IgD-negative memory B cell (primary cell): ENCODE data around the gene NUP153. TPM values are rescaled to one million over a fixed set of nuclear protein-coding genes. Genes with fewer than 3 reads are reported as not detected.
A peak's percentile ranks its signal among the peaks of the same experiment; 100 is the strongest.
"Not testable (repeated sequence)": the region's sequence is repeated elsewhere in the genome, so short reads cannot be mapped to it uniquely, and the experiment has no call there.

Experiments
- H3K27ac Mint-ChIP-seq, 3 donors: one replicate each; pipeline ENCODE4 v1.8.0; 2020 to 2022; ENCODE audit warnings: mild to moderate bottlenecking in 3 of 3, mixed read lengths in 3 of 3, moderate library complexity in 1 of 3
- H3K27me3 Mint-ChIP-seq: one replicate; pipeline ENCODE4 v1.8.0; 2021; ENCODE audit warnings: mixed read lengths
- H3K36me3 Mint-ChIP-seq: one replicate; pipeline ENCODE4 v1.8.0; 2020; ENCODE audit warnings: mild to moderate bottlenecking, mixed read lengths
- H3K4me1 Mint-ChIP-seq, 3 donors: one replicate each; pipeline ENCODE4 v1.8.0; 2020 to 2022; ENCODE audit warnings: mixed read lengths in 3 of 3, mild to moderate bottlenecking in 1 of 3
- H3K4me3 Mint-ChIP-seq, 4 donors: one replicate each; pipeline ENCODE4 v1.8.0; 2020 to 2022; ENCODE audit warnings: mild to moderate bottlenecking in 4 of 4, mixed read lengths in 4 of 4, moderate library complexity in 3 of 4
- H3K9me3 Mint-ChIP-seq, 3 donors: one replicate each; pipeline ENCODE4 v1.8.0; 2020 to 2021; ENCODE audit warnings: mixed read lengths in 3 of 3, mild to moderate bottlenecking in 1 of 3
- polyA plus RNA-seq: library from polyadenylated mRNA; unstranded; fragments of 300-500 nt; fragmentation: Illumina TruSeq; gene quantifications from one replicate; pipeline ENCODE4 v1.2.3, GENCODE V29; 2021

The NUP153 gene
- polyA plus RNA-seq, result 6.8 TPM

DNA sequence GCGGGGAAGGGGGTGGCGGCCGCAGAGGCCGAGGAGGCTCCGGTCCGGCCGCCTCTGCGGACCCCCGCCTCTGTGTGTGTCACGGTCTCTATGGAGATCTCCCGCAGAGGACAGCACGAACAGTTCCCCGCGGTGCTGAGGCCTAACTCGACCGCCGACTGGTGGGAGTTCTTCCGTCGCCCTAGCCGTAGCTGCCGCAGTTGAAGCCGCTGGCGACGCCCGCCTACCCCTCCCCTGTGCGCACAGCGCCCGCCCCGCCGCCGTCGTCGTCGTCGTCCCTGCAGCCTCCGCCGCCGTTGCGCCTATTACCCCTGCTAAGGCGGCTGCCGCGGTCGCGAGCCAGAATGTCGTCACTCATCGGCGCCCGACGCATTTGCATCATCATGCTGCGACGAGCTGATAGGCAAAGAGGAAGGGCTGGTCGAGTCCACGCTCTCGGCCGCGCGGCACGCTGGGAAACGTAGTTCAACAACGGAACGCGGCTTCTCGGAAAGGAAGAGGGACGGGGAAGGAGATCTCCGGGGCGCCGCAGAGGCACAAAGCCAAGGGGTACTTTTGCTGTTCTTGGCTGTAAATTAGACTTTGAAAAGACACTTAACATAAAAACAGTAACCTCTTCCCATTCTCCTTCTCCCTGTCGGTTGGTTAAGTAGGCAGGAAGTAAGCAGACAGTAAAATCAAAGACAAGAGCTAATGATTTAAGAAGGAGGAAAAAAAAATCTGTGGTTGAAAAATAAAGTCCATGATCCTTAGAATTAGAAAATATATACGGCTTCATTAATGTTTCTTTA, at the start of gene NUP153:
Gene NUP153 (minus strand): TSS at position 346 of the 791 bp plus-strand sequence. CDS start 538 bp downstream, outside the sequence.
- H3K36me3 Mint-ChIP-seq, result peaks cover 2% of the 10 kb centered on the region
- peaks cover 2% of the 10 kb centered on the region for H3K27me3 Mint-ChIP-seq
- H3K4me1 Mint-ChIP-seq, result peaks cover 23 to 33% (median 25%) of the 10 kb centered on the region in 3 donors
- H3K4me3 Mint-ChIP-seq, result peak within 1 kb of the TSS; percentile 81 to 96 (median 92)
- H3K27ac Mint-ChIP-seq, result peak within 1 kb of the TSS; percentile 89 to 99 (median 90)
- no peaks in the 10 kb centered on the region for H3K9me3 Mint-ChIP-seq

DNA sequence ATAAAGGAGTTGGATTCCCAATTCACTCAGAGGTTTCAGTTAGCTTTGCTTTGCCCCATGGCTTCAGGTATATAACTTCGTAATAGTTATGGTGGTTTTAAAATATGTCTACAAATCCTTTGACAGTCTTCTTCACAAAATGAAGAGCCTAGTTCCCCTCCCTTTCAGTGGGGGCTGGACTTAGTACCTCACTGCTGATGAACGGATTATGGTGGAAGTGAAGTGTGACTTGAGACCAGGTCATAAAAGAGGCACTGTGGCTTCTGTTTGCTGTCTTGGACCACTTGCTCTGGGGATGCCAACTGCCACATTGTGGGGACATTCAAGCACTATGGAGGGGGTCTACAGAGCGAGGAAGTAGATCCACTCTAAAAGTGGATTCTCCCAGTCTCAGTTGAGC, 47.5 kb upstream of the NUP153 start:
- Mint-ChIP-seq H3K27ac (no peak overlapping the region), H3K27me3 (no peaks in the 10 kb centered on the region), H3K9me3 (peaks cover 0 to 2% (median 0%) of the 10 kb centered on the region in 3 donors), H3K4me3 (no peak overlapping the region), H3K4me1 (no peaks in the 10 kb centered on the region), H3K36me3 (peaks cover 2% of the 10 kb centered on the region)

DNA sequence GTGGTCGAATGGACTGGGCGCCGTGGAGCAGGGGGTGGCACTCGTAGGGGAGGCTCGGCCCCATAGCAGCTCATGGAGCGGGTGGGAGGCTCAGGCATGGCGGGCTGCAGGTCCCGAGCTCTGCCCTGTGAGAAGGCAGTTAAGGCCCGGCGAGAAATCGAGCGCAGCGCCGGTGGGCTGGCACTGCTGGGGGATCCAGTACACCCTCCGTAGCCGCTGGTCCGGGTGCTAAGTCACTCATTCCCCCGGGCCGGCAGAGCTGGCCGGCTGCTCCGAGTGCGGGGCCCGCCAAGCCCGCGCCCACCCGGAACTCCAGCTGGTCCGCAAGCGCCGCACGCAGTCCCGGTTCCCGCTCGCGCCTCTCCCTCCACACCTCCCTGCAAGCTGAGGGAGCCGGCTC, 38.6 kb upstream of the NUP153 start:
- not testable (repeated sequence) for H3K4me3 Mint-ChIP-seq, H3K4me1 Mint-ChIP-seq, H3K9me3 Mint-ChIP-seq, H3K27ac Mint-ChIP-seq, H3K27me3 Mint-ChIP-seq, H3K36me3 Mint-ChIP-seq

DNA sequence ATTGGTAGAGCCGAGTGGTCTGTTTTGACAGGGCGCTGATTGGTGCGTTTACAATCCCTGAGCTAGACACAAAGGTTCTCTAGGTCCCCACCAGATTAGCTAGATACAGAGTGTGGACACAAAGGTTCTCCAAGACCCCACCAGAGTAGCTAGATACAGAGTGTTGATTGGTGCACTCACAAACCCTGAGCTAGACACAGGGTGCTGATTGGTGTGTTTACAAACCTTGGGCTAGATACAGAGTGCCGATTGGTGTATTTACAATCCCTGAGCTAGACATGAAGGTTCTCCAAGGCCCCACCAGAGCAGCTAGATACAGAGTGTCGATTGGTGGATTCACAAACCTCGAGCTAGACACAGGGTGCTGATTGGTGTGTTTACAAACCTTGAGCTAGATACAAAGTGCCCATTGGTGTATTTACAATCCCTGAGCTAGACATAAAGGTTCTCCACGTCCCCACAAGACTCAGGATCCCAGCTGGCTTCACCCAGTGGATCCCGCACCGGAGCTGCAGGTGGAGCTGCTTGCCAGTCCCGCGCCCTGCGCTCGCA, 38.1 kb upstream of the NUP153 start:
- not testable (repeated sequence) for H3K4me1 Mint-ChIP-seq, H3K27ac Mint-ChIP-seq, H3K27me3 Mint-ChIP-seq, H3K36me3 Mint-ChIP-seq, H3K9me3 Mint-ChIP-seq, H3K4me3 Mint-ChIP-seq

DNA sequence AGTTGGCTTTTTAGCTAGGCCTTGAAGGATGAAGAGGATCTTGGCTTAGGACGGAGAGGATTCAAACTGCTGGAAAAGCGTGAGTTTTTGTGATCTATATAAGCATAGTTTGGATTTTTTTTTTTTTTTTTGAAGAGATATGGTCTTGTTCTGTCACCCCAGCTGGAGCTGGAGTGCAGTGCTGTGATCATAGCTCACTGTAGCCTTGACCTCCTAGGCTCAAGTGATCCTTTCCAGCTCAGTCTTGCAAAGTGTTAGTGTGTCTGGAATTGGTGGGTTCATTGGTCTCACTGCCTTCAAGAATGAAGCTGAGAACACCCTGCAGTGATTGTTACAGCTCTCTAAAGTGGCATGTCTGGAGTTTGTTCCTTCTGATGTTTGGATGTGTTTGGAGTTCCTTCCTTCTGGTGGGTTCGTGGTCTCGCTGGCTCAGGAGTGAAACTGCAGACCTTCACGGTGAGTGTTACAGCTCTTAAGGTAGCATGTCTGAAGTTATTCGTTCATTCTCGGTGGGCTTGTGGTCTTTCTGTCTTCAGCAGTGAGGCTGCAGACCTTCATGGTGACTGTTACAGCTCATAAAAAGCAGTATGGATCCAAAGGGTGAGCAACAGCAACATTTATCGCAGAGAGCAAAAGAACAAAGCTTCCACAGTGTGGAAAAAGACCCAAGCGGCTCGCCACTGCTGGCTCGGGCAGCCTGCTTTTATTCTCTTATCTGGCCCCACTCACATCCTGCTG, 37.5 kb upstream of the NUP153 start:
- H3K36me3 Mint-ChIP-seq, result no peaks in the 10 kb centered on the region
- H3K4me1 Mint-ChIP-seq, result peaks cover 4 to 7% (median 6%) of the 10 kb centered on the region in 3 donors
- H3K27ac Mint-ChIP-seq, result no peak overlapping the region
- peaks cover 2 to 3% (median 2%) of the 10 kb centered on the region in 3 donors for H3K9me3 Mint-ChIP-seq
- H3K27me3 Mint-ChIP-seq, result peaks cover 4% of the 10 kb centered on the region
- peak overlapping the region in 1 of 4 donors; percentile 4 for H3K4me3 Mint-ChIP-seq

DNA sequence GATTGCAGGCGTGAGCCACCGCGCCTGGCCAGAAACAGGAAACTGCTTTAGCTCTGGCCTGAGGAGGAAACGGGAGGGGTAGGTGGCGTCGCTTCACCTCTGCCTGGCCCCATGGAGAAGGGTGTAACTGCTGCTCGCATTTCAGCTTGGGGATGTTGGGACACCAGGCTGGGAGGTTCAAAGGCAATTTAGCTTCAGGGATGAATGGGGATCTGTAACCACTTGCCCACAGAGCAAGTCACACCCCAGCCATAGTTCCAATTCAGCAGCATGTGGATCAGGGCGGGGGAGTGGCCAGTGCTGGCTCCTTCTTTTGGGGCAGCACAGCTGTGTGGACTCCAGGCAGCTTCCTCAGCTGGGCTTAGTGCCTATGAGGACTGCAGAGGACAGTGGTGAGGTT, 34.8 kb upstream of the NUP153 start:
- Mint-ChIP-seq H3K36me3 (peaks cover 2% of the 10 kb centered on the region), H3K27ac (no peak overlapping the region), H3K4me3 (no peak overlapping the region), H3K9me3 (peaks cover 11 to 19% (median 14%) of the 10 kb centered on the region in 3 donors), H3K27me3 (peaks cover 4% of the 10 kb centered on the region), H3K4me1 (peaks cover 4 to 7% (median 6%) of the 10 kb centered on the region in 3 donors)

DNA sequence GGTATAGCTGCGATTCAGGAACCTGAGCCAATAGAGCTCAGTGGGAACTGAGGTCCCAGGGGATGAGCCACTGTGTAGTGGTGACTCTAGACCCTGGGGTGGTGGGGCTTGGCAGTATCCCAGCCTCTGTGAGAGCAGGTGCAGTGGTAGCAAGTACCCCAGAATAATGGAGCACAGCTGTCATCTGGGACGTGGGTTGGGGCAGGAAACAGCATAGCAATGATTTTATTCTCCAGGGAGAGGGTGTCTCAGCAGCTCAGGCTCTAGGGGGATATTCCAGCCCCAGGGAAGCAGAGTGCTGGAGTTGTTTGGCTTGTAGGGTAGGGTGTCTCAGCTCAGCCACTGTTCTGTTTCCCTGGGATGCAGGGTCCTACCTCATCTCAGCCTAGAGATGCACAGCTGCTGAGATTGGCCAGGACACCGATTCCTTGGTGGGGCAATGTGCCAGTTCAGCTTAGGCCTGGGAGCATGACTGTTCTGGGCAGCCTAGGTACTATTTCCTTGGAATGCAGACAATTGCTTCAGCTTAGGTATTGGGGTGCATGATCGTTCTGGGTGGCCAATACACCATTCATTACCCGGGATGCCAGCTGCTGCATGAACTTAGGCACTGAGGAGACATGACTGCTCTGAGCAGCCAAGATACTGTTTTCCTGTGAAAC, 34.0 kb upstream of the NUP153 start:
- no peak overlapping the region for H3K27ac Mint-ChIP-seq
- H3K4me3 Mint-ChIP-seq, result no peak overlapping the region
- peaks cover 11 to 19% (median 14%) of the 10 kb centered on the region in 3 donors for H3K9me3 Mint-ChIP-seq
- H3K27me3 Mint-ChIP-seq, result peaks cover 4% of the 10 kb centered on the region
- peaks cover 4 to 7% (median 6%) of the 10 kb centered on the region in 3 donors for H3K4me1 Mint-ChIP-seq
- H3K36me3 Mint-ChIP-seq, result peaks cover 2% of the 10 kb centered on the region

DNA sequence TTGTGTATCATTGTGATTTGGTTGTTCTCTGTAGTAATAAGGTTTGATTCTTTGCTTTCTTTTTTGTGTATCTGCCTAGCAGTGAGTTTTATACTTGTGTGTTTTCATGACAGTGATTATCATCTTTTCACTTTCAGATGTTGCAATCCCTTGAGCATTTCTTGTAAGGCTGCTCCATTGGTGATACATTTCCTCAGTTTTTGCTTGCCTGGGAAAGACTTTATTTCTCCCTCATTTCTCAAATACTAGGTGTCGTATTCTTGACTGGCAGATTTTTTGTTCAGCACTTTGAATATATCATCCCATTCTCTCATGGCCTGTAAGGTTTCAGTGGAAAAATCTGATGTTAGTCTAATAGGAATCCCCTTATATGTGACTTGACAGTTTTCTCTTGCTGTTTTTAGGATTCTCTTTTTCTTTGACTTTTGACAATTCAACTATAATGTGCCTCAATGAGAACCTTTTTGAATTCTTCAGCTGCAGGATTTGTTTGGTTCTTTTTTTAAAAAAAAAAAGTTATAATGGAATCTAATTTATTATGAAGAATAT, 31.1 kb upstream of the NUP153 start:
- no peaks in the 10 kb centered on the region for H3K4me1 Mint-ChIP-seq
- peaks cover 11 to 19% (median 14%) of the 10 kb centered on the region in 3 donors for H3K9me3 Mint-ChIP-seq
- peaks cover 2% of the 10 kb centered on the region for H3K36me3 Mint-ChIP-seq
- peaks cover 4% of the 10 kb centered on the region for H3K27me3 Mint-ChIP-seq
- peak overlapping the region in 1 of 4 donors; percentile 46 for H3K4me3 Mint-ChIP-seq
- H3K27ac Mint-ChIP-seq, result no peak overlapping the region

DNA sequence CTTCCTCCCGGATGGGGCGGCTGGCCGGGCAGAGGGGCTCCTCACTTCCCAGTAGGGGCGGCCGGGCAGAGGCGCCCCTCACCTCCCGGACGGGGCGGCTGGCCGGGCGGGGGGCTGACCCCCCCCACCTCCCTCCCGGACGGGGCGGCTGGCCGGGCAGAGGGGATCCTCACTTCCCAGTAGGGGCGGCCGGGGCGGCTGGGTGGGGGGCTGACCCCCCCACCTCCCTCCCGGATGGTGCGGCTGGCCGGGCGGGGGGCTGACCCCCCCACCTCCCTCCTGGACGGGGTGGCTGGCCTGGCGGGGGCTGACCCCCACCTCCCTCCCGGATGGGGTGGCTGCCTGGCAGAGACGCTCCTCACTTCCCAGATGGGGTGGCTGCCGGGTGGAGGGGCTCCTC, 28.6 kb upstream of the NUP153 start:
- H3K27me3 Mint-ChIP-seq, H3K27ac Mint-ChIP-seq, H3K36me3 Mint-ChIP-seq, H3K4me1 Mint-ChIP-seq, H3K4me3 Mint-ChIP-seq: not testable (repeated sequence)
- H3K9me3 Mint-ChIP-seq, result peaks cover 11 to 19% (median 14%) of the 10 kb centered on the region in 3 donors

DNA sequence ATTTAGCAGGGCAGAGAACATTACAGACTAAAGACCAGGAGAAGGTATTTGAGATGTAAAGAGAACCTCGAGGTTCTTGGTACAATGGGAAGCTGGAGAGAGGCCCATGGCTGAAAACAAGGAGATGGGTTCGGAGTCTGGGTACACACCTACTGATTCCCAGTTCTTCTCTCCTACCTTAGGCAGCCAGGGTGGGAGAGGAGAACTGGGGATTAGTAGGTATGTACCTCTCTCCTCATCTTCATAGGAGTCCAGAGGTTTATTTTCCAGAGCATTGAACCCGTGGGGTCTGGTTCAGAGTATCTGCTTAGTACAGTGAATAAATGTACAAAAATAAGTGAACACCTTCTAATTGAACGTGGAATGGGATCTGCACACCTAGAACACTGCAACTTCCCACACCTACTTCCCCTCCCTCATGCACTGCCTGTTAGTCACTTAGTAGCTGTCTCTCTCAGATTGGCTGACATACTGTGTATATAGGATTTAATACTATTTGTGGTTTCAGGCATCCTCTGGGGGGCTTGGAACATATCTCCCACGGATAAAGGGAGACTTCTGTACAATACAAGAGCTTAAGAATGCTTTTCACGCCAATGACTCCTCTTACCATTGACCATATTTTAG, 23.5 kb upstream of the NUP153 start:
- peaks cover 2% of the 10 kb centered on the region for H3K36me3 Mint-ChIP-seq
- no peak overlapping the region for H3K27ac Mint-ChIP-seq
- H3K27me3 Mint-ChIP-seq, result no peaks in the 10 kb centered on the region
- no peak overlapping the region for H3K4me3 Mint-ChIP-seq
- no peaks in the 10 kb centered on the region for H3K4me1 Mint-ChIP-seq
- H3K9me3 Mint-ChIP-seq, result peaks cover 0 to 4% (median 2%) of the 10 kb centered on the region in 3 donors

DNA sequence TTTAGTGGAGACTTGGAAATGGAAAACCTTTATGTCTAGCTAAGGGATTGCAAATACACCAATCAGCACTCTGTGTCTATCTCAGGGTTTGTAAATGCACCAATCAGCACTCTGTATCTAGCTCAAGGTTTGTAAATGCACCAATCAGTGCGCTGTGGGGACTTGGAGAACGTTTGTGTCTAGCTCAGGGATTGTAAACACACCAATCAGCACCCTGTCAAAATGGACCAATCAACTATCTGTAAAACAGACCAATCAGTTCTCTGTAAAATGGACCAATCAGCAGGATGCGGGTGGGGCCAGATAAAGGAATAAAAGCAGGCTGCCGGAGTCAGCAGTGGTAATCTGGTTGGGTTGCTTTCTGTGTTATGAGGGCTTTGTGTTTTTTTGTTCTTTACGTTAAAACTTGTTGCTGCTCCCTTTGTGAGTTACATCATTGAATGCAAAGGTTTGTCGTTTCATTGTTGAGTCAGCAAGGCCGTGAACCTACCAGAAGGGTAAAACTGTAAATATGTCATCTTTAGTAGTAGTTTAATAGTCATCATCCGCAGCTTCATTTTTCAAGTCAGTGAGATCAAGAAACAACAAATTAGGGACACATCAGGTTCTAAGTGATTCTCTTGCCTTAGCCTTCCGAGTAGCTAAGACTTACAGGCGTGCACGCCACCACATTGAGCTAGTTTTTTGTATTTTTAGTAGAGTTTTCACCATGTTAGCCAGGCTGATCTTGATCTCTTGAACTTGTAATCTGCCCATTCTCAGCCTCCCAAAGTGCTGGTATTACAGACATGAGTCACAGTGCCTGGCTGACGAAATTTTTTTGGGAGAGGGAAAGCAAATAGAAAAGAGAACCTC, 22.7 kb upstream of the NUP153 start:
- Mint-ChIP-seq H3K4me1 (no peaks in the 10 kb centered on the region), H3K27ac (no peak overlapping the region)

DNA sequence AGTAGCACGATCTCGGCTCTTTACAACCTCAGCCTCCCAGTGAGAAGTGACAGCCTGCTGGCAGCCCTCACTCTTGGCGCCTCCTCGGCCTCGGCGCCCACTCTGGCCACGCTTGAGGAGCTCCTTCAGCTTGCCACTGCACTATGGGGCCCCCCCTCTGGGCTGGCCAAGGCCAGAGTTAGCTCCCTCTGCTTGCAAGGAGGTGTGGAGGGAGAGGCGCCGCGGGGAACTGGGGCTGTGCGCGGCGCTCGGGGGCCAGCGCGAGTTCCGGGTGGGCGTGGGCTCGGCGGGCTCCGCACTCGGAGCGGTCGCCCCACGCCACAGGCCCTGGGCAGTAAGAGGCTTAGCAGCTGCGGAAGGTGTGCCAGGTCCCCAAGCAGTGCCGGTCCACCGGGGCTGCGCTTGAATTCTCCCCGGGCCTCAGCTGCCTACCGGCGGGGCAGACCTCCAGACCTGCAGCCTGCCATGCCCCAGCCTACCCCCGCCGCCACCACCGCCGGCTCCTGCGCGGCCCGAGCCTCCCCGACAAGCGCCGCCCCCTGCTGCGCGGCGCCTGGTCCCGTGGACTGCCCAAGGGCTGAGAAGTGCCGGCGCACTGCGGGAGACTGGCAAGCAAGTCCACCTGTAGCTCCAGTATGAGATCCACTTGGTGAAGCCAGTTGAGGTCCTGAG, 22.0 kb upstream of the NUP153 start:
- H3K27me3 Mint-ChIP-seq, result no peaks in the 10 kb centered on the region
- H3K9me3 Mint-ChIP-seq, result peaks cover 0 to 6% (median 2%) of the 10 kb centered on the region in 3 donors
- no peaks in the 10 kb centered on the region for H3K4me1 Mint-ChIP-seq
- no peak overlapping the region for H3K4me3 Mint-ChIP-seq
- no peak overlapping the region for H3K27ac Mint-ChIP-seq
- H3K36me3 Mint-ChIP-seq, result peaks cover 2% of the 10 kb centered on the region

More for the DNA sequence above, 22.7 kb upstream of the NUP153 start:
- H3K4me3 Mint-ChIP-seq, result no peak overlapping the region
- peaks cover 2% of the 10 kb centered on the region for H3K36me3 Mint-ChIP-seq
- H3K27me3 Mint-ChIP-seq, result no peaks in the 10 kb centered on the region
- H3K9me3 Mint-ChIP-seq, result peaks cover 0 to 5% (median 2%) of the 10 kb centered on the region in 3 donors

DNA sequence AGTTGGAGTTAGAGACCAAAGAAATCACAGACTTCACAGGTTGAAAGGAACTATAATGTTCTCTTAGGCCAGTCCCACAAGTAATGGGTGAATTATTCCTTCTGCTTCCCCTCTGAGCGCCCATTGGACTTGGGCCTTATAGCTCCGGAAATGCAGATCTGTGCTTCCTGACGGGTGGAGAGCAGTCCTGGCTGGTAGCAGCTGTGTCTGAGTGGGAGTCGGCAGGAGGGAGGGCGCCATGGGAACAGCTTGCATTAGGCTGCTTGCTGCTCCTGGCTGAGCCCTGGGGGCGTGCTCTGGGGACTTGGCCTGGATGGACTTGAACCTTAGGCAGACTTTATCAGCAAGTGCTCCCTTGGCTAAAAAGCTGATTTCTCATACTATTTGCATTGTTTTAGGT, 18.4 kb upstream of the NUP153 start:
- H3K36me3 Mint-ChIP-seq, result peaks cover 3% of the 10 kb centered on the region
- no peaks in the 10 kb centered on the region for H3K27me3 Mint-ChIP-seq
- peak overlapping the region in 1 of 4 donors; percentile 27 for H3K4me3 Mint-ChIP-seq
- peaks cover 0 to 6% (median 2%) of the 10 kb centered on the region in 3 donors for H3K9me3 Mint-ChIP-seq
- H3K4me1 Mint-ChIP-seq, result no peaks in the 10 kb centered on the region
- H3K27ac Mint-ChIP-seq, result no peak overlapping the region
